Activated gamma-delta T cell treated with Interleukin-2 at 50 U/mL for 16 hours (primary cell): ENCODE measurements around the gene SNAPC1.

Experiments used
- DNase-seq: peaks from one replicate; pipeline ENCODE4 v3.0.0-alpha.2; 2020

Gene SNAPC1

DNA sequence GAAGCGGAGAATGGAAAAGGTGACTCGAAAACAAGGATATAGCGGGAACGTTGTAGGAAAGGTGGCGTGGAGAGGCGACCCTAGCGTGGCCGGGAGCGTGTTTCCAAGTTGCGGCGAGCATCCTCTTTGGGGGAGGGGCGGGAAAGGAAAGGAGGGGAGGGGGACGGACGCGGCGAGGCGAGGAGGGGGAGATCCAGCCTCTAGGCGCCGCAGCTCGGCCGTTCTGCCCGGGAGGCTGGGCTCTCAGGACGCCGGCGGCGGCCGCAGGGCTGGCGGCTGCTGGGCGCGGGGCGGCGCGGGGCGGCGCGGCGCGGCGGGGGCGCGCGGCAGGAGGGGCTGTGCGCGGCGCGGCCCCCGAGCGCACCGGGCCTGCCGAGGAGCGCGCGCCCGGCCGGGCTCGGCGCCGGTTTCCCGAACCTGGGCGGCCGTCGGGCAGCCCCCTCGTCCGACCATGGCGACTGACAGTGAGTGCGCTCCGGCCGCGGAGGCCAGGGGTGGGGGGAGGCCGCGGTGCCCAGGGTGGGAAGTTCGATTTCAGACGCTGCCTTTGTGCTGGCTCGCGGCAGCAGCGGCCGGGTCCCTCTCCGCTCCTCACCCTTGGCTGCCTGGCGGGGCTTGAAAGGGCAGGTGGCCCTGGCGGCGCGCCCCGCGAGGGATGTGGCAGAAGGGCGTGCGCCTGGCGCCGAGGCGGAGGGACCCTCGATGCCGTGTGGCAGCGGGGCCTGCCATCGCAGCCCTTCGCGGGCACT is 50.3 kb downstream of the SNAPC1 start, which contains the start of gene SYT16:
SYT16 (plus strand) TSS at position 357 of the 749 bp plus-strand sequence.
- no peak for DNase-seq

DNA sequence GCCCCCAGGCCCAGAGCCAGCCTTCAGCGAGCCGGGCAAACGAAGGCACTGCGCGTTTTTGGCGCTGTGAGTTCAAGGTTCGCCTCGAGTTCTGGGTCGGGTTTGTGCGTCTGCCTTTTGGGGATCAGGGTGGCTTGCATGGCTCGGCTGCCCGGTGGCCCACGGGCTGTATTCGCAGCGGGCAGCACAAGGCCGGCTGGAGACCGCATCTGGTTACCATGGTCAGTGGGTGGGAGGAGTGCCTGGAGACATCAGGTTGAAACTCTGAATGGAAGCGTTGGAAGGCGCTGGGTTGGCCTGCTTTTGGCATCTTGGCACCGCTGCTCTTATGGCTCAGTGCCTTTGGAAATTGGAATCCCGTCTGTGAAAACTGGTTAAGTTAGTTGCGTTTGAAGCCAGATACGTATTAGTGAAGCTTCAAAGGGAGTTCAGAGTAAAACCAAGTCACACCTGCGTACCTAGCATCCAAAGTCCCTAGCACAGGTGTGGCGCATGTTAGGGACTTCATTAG is 50.9 kb downstream of the SNAPC1 start:
- DNase-seq, result no peak

DNA sequence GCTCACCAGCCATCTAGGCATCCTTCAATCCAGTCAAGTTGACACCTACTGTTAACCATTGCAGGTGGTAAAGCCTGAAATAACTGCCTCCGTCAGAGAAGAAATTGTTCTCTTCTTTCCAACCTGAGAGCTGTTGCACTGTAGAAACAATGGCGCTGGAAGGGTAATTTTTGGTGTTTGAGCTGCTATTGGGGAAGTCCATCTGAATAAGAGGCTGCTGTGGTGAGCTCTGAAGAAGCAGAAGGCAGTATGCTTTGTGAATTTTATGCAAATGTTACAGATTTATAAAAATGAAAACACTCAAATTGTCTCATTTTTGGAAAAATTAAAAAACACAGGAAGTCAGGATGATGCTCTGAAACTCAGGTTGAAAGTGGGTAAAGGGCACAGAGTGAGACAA is 60.2 kb downstream of the SNAPC1 start:
- no peak for DNase-seq

DNA sequence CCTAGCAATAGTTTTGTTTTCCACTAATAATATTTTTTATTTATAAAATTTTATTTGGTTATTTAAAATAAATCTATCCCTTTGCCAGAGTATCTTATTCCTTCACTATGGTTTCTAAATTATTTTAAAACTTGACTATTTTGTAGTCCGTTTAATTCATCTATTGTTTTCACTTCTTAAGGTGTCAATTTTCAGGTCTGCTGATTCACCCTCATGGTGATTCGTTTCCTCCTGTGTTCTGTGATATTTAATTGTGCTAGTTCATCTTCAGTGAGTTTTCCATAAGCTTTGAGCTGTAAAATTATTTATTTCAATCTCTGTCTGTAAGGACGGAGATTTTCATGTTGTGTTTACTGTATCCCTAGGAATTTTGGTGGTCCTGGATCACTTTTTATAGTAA is 70.6 kb downstream of the SNAPC1 start:
- DNase-seq, result no peak

DNA sequence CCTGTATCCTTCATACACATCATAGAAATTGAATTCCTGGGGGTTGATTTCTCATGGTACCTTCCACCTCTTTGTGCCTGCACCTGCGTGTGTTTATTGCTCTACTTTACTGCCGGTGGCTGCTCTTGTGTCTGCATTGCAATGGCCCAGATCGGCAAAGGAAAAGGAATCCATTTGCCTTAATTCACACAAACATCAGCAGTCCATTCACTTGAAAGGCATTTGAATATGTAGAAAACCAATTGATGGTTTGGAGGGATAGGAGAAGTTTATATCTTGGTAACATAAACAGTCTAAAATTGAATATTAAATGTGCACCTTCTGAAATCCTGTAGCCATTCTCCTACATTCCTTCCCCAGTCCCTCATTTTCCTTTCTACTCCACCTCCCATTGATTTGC is 74.0 kb downstream of the SNAPC1 start:
- no peak for DNase-seq

DNA sequence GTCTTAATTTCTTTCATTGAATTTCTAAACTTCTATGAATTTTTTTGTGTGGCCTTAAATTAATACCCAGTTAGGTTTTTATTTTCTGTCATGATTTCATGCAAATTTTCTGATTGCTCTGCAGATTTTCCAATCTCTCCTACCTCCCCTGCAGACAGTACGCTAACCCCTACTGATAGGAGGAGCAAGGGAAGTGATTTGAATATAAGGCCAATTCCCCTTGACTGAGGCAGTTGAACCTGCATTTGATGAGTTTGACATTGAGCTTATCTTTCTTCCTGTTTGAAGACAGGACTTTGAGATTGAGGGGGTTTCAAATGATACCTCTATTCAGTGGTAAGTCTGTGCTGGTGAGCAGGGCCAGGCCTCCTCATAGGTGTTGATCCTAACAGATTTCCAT is 74.6 kb downstream of the SNAPC1 start:
- no peak for DNase-seq

DNA sequence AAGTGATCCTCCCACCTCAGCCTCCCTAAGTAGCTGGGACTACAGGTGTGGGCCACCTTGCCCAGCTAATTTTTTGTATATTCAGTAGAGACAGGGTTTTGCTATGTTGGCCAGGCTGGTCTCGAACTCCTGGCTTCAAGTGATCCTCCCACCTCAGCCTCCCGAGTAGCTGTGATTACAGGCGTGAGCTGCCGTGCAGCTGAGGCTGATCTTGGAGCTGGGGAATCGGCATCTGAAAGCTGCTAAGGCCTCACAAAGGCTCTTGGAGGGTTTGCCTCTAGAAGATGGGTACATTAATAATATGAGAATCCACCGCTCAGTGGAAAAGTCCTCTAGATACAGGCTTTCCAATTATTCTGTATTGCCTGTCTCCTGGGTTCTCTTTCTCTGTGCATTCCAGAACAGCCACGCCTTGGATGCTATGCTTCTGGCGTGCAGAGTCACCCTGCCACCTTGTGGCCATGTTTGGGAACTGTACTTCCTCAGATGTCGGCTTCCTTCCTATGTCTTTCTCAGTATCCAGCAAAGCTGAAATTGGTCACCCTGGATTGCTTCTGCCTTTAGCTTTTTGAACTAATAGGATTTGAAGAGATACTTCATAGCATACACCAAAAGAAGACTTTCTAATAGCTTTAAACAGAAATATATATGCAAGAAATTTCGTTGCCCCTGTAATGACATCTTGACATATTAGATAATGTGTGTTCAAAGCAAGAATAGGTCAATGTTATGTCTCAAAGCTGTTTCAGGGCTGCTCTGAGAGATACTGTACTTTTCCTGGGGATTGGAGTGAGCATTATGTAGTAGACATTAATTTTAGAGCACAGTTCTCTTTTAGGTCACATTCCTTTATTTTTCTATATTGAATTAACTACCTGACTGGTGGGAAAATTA is 75.4 kb downstream of the SNAPC1 start:
- peak; percentile 68 for DNase-seq

DNA sequence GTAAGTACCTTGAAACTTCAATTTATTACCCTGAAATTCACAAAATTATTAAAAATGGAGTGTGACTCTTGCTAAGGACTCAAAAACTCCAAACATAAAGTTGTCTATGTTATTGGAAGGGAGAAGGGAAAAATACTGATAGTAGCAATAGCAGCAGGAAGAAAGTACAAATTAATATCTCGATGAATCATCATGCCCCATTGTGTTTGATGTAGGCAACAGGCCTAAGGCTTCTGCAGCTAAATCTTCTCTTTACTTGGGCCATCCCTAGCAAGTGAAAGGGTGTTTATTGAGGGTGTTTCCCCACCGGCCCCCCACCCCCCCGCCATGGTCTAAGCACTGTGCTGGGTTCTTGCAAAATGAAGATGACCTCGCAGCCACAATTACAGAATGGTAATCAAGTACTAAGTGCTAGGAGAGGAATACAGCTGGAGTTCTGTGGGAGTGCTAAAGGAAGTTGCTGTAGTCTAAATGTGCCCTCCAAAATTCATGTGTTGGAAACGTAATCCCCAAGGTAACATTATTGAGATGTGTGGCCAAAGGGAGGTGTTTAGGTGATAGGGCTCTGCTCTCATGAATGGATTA is 76.5 kb downstream of the SNAPC1 start:
- no peak for DNase-seq

DNA sequence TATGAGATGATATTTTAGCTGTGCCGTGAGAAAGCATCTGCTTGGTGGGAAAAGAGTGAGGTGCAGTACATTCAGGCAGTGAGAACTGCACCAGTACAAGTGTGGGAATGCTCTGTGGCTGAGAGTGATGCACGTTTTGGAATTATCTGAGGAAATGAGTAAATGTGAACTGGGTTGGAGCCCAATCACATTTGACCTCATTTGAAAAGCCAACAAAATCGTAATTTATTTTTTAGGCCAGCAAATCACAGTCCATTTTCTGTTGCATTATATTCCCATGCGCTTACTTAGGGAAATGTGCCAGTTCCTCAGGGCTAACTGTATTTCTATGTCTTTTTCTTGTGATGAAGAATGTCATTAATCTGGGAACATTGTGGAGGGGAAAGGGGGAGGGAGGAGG is 77.3 kb downstream of the SNAPC1 start:
- DNase-seq, result no peak

DNA sequence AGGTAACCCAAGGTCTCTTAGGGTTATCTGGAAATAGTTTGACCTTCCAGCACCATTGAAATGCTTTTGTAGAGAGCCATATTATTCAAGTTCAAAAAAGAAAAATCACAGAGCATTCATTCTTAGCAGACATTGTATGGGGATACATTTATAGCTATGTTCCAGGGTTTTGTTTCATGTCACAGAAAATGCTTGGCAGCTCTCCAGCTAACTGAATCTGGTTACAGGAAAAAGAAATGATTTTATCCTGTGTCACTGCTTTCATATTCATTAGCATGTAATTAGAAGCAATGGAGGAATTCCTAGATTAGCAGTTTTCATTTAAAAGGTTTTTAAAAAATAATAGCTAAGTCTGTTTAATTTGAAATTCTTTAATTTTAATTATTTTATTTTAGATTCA is 78.9 kb downstream of the SNAPC1 start:
- DNase-seq, result no peak
